Measurements from ENCODE around the gene MAMLD1. TPM values are rescaled to one million over a fixed set of nuclear protein-coding genes. Genes with fewer than 3 reads are reported as not detected.
"Not testable (repeated sequence)": the region's sequence is repeated elsewhere in the genome, so short reads cannot be mapped to it uniquely, and the experiment has no call there.

Gene MAMLD1
- total RNA-seq, 4 donors from 2014 or later: 0.38 to 2.5 (median 0.75) TPM

DNA sequence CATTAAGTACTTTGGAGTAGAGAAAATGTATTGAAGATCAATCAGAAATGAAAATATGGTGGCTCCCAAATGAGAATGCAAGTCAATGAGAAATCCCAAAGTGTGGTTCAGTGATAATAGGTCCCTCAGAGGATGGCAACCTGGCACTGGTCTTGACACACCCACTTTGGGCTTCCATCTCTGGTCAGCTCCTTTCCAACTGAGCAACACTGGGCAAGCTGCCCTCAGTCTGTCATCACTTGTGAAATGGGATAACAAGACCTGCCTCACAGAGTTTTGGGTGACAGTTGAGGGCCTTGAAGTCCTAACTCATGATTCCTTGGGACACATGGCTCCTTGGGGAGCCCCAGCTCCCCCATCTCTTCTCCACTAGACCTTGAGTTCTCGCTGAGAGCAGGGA is 29.0 kb upstream of the MAMLD1 start:
- H3K4me3 ChIP-seq: no peak overlapping the region
- no peaks in the 10 kb centered on the region for H3K4me1 ChIP-seq
- H3K9me3 ChIP-seq: no peaks in the 10 kb centered on the region
- no peak for DNase-seq
- no peaks in the 10 kb centered on the region for H3K27me3 ChIP-seq
- TF ChIP-seq POLR2A (IDR thresholded peaks at IDR 0.05): no peak
- TF ChIP-seq, protein P1, sequence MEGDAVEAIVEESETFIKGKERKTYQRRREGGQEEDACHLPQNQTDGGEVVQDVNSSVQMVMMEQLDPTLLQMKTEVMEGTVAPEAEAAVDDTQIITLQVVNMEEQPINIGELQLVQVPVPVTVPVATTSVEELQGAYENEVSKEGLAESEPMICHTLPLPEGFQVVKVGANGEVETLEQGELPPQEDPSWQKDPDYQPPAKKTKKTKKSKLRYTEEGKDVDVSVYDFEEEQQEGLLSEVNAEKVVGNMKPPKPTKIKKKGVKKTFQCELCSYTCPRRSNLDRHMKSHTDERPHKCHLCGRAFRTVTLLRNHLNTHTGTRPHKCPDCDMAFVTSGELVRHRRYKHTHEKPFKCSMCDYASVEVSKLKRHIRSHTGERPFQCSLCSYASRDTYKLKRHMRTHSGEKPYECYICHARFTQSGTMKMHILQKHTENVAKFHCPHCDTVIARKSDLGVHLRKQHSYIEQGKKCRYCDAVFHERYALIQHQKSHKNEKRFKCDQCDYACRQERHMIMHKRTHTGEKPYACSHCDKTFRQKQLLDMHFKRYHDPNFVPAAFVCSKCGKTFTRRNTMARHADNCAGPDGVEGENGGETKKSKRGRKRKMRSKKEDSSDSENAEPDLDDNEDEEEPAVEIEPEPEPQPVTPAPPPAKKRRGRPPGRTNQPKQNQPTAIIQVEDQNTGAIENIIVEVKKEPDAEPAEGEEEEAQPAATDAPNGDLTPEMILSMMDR (IDR thresholded peaks at IDR 0.05): no peak
- H3K36me3 ChIP-seq: no peaks in the 10 kb centered on the region
- H3K27ac ChIP-seq: no peak overlapping the region

DNA sequence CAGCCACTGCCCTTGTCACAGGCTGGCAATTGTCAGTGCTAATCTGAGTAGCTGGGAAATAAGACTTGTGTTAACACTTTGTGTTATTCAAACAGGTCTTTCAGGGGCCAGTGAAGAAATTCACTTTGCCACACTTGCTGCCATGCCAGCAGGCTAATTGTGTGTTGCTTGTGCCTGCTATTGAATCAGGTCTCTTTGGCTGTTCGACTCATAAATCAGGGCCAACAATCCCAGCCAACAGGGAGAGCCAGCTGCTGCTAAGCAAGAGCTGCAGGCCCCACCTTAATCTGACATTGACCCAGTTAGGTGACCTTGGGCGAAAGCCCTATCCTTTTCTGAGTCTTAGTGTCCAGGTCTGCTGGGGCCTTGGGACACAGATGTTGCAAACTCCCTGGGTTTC is 28.1 kb upstream of the MAMLD1 start:
- no peak overlapping the region for H3K27ac ChIP-seq
- no peaks in the 10 kb centered on the region for H3K36me3 ChIP-seq
- no peaks in the 10 kb centered on the region for H3K4me1 ChIP-seq
- TF ChIP-seq, protein P1 (IDR thresholded peaks at IDR 0.05): no peak
- no peaks in the 10 kb centered on the region for H3K27me3 ChIP-seq
- no peak overlapping the region for H3K4me3 ChIP-seq
- DNase-seq: no peak
- H3K9me3 ChIP-seq: no peaks in the 10 kb centered on the region

- no peak overlapping the region for H3K4me3 ChIP-seq
- H3K9me3 ChIP-seq: no peaks in the 10 kb centered on the region
- no peaks in the 10 kb centered on the region for H3K4me1 ChIP-seq
- no peaks in the 10 kb centered on the region for H3K36me3 ChIP-seq
- no peak for DNase-seq
- no peaks in the 10 kb centered on the region for H3K27me3 ChIP-seq
- H3K27ac ChIP-seq: no peak overlapping the region
- TF ChIP-seq POLR2A (IDR thresholded peaks at IDR 0.05): no peak
- TF ChIP-seq, protein P1 (IDR thresholded peaks at IDR 0.05): no peak
Observed at GRCh38 chrX:150337026-150337425, 26.1 kb upstream of the MAMLD1 start.

DNA sequence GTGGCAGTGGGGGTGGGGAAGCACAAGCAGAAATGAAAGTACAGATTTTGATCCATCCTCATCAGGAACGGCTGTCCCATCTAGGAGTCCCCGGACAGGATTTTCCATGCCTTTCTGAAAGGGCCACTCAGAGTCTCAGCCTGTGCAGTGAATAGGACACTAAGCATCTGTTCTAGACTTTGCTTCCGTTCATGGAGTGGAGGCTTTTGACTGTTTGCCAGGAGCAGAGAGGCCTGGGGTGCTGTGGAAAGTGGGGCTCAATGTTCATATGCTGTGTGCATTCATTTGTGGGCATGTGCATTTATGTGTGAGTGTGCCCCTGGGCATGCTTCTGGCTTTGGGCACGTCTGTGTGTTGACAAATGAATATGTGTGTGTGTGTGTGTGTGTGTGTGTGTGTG is 25.6 kb upstream of the MAMLD1 start:
- Histone ChIP-seq H3K4me3 (no peak overlapping the region), H3K27me3 (no peaks in the 10 kb centered on the region), H3K4me1 (no peaks in the 10 kb centered on the region), H3K9me3 (no peaks in the 10 kb centered on the region), H3K36me3 (no peaks in the 10 kb centered on the region), H3K27ac (no peak overlapping the region)
- TF ChIP-seq POLR2A (IDR thresholded peaks at IDR 0.05): no peak
- TF ChIP-seq, protein P1 (IDR thresholded peaks at IDR 0.05): no peak
- no peak for DNase-seq

- no peak overlapping the region for H3K27ac ChIP-seq
- no peaks in the 10 kb centered on the region for H3K27me3 ChIP-seq
- no peaks in the 10 kb centered on the region for H3K4me1 ChIP-seq
- DNase-seq: no peak
- TF ChIP-seq POLR2A (IDR thresholded peaks at IDR 0.05): no peak
- TF ChIP-seq, protein P1 (IDR thresholded peaks at IDR 0.05): no peak
- no peak overlapping the region for H3K4me3 ChIP-seq
- H3K36me3 ChIP-seq: no peaks in the 10 kb centered on the region
- H3K9me3 ChIP-seq: no peaks in the 10 kb centered on the region
Observed at GRCh38 chrX:150338615-150339014, 24.5 kb upstream of the MAMLD1 start.

DNA sequence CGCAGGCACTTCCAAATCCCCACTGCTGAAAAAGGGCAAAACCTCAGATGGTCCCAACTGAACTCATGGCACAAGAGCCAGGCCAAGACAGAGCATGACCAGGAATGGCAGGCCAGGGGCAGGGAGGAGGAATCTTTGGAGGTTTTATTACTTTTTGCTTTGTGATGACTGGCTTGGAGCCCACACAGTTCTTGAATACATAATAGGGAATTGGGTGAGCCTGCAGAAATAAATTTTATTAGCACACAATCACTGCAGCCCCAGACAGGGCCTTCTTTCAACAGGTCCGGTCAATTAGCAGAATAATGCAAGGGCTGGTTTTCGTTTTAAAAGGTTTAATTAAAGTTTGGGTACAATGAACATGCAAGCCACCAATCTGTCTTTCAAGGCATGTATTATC is 23.4 kb upstream of the MAMLD1 start:
- TF ChIP-seq POLR2A (IDR thresholded peaks at IDR 0.05): no peak
- TF ChIP-seq, protein P1 (IDR thresholded peaks at IDR 0.05): no peak
- Histone ChIP-seq H3K36me3 (no peaks in the 10 kb centered on the region), H3K27me3 (no peaks in the 10 kb centered on the region), H3K4me1 (no peaks in the 10 kb centered on the region), H3K4me3 (no peak overlapping the region), H3K27ac (no peak overlapping the region), H3K9me3 (no peaks in the 10 kb centered on the region)
- no peak for DNase-seq

DNA sequence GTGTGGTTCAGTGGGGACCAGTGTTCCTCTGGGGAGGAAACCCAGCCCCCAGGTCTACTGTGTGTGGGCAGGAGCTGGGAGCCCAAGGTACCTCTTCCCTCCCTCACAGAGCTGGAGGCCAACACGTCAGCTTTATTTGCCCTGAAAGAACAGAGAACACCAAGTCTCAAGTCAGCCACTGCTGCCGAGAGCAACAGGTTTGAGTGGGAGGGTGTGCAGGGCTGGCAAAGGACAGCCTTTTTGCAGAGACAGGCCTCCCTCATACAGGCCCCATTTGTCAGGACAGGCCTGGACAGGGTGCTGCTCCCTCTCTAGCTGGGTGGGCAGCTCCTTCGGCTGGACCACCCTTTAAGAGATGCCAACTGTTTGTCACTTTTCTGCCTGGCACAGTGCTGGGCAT is 22.8 kb upstream of the MAMLD1 start:
- H3K36me3 ChIP-seq, H3K4me3 ChIP-seq, DNase-seq, H3K4me1 ChIP-seq, H3K27me3 ChIP-seq, H3K9me3 ChIP-seq, H3K27ac ChIP-seq: not testable (repeated sequence)

Measured in Peyer's patch (tissue), 4 donors.